NB4 (cell line): Measurements from ENCODE around the gene CCDC27.

Experiments used
- DNase-seq: peaks from one replicate; pipeline ENCODE4 v3.0.0; 2010; ENCODE audit warnings: low read depth
- H3K4me3 ChIP-seq: one replicate; pipeline ENCODE4 v1.5.1; 2011; ENCODE audit warnings: mild to moderate bottlenecking, low read depth, low read length, moderate library complexity
- CTCF ChIP-seq: IDR thresholded peaks from one replicate; pipeline ENCODE4 v1.5.1; 2012; ENCODE audit warnings: low read depth, low read length
- MAX ChIP-seq: IDR thresholded peaks from 2 replicates; pipeline ENCODE4 v1.6.1; 2011; ENCODE audit warnings: low read depth, low read length
- MYC ChIP-seq: IDR thresholded peaks from 2 replicates; pipeline ENCODE4 v1.6.1; 2011; ENCODE audit warnings: low read depth, low read length
- POLR2A ChIP-seq: IDR thresholded peaks from 2 replicates; pipeline ENCODE4 v1.6.1; 2011; ENCODE audit warnings: mild to moderate bottlenecking; ENCODE audit not compliant: insufficient read length; ENCODE audit errors: extremely low read depth

The CCDC27 gene

GRCh38 chr1:3753656-3754454 is 1.6 kb downstream of the CCDC27 start:
- DNase-seq: no peak
- TF ChIP-seq MAX: no peak
- no peak for TF ChIP-seq CTCF
- TF ChIP-seq POLR2A: no peak
- no peak for TF ChIP-seq MYC
- H3K4me3 ChIP-seq: no peak overlapping the region

- no peak for DNase-seq
- no peak for TF ChIP-seq MAX
- no peak for TF ChIP-seq POLR2A
- no peak for TF ChIP-seq MYC
- no peak for TF ChIP-seq CTCF
These were observed 4.1 kb downstream of the CCDC27 start for GRCh38 chr1:3756394-3756793.

GRCh38 chr1:3759164-3759563 is 6.9 kb downstream of the CCDC27 start:
- H3K4me3 ChIP-seq: no peak overlapping the region
- TF ChIP-seq MYC: no peak
- no peak for TF ChIP-seq MAX
- no peak for TF ChIP-seq CTCF
- no peak for TF ChIP-seq POLR2A
- DNase-seq: no peak

More at GRCh38 chr1:3756394-3756793, 4.1 kb downstream of the CCDC27 start:
- H3K4me3 ChIP-seq: no peak overlapping the region

GRCh38 chr1:3759796-3760195 is 7.5 kb downstream of the CCDC27 start:
- TF ChIP-seq MAX (no peak), POLR2A (no peak), MYC (no peak), CTCF (no peak)
- no peak for DNase-seq
- H3K4me3 ChIP-seq: no peak overlapping the region

- H3K4me3 ChIP-seq: no peak overlapping the region
- DNase-seq: no peak
- TF ChIP-seq CTCF: no peak
- TF ChIP-seq MYC: no peak
- no peak for TF ChIP-seq MAX
- no peak for TF ChIP-seq POLR2A
These were observed 9.2 kb downstream of the CCDC27 start for GRCh38 chr1:3761296-3762010.
